ENCODE measurements around the gene PNMT. TPM values are rescaled to one million over a fixed set of nuclear protein-coding genes. Genes with fewer than 3 reads are reported as not detected.

Gene PNMT
- total and polyA plus RNA-seq, 2 of the 8 experiments (the other 6 are each of a cell fraction or from before 2014, with no cell fraction given): 5.6 to 10.9 TPM

GRCh38 chr17:39643271-39643670 is 25.0 kb upstream of the PNMT start:
- no peak overlapping the region for H4K5ac ChIP-seq (ENCODE audit: insufficient read length, low read depth, low read length)
- no peak overlapping the region for H3K4ac ChIP-seq (replicated peaks; ENCODE audit: insufficient read length, low read depth, low read length)
- H3K9ac ChIP-seq (replicated peaks in 1 of 4; ENCODE audit: extremely low read depth in 1 of 4, low read depth in 3 of 4, low read length in 3 of 4): no peak overlapping the region; a peak in 1 of 7 replicates
- FAIRE-seq: no peak
- H2BK120ac ChIP-seq (replicated peaks; ENCODE audit: low read depth, low read length): no peak overlapping the region
- WGBS, 2 experiments (ENCODE audit: extremely low coverage in 1 of 2, insufficient coverage in 1 of 2, insufficient read length in 1 of 2, insufficient replicate concordance in 2 of 2, low coverage in 1 of 2, low lambda C conversion rate in 2 of 2, missing lambda C conversion rate in 1 of 2): 88% methylated on average over 4 of the region's 4 CpGs; no CpG with 5 or more reads in 1 of the 2 experiments
- POLR2A ChIA-PET (ENCODE audit: partially characterized antibody): interaction anchor here (0.6 to 7.7 kb wide), 5 partner anchors 10 to 26 kb away, joined by 3 to 39 read pairs (median 3); no protein-coding TSS in a partner anchor
- H3K56ac ChIP-seq (replicated peaks; ENCODE audit: insufficient read length, low read depth, low read length): no peak overlapping the region
- H3K23me2 ChIP-seq (ENCODE audit: low read depth, low read length): no peaks in the 10 kb centered on the region; the same call in none of the 2 replicates
- no peak overlapping the region for H4K91ac ChIP-seq (replicated peaks; ENCODE audit: insufficient read length, low read length)
- no peak overlapping the region for H3K27ac ChIP-seq (ENCODE audit: low read depth, low read length)
- H3K36me3 ChIP-seq (ENCODE audit: control insufficient read depth in 2 of 4, insufficient read depth in 4 of 4, low read length in 3 of 4): no peaks in the 10 kb centered on the region
- CTCF ChIA-PET (ENCODE audit: partially characterized antibody): interaction anchor here (9.0 to 49.2 kb wide), 3 partner anchors 9 to 42 kb away, joined by 133 to 1885 read pairs (median 1096); partner anchors contain the start of genes ERBB2, PGAP3, PNMT and PPP1R1B
- no peak for DNase-seq (ENCODE audit: low read depth in 1 of 2, low spot score in 2 of 2)
- H3K9me3 ChIP-seq (ENCODE audit: insufficient read depth in 2 of 2, low read depth in 1 of 2, low read length in 1 of 2): no peaks in the 10 kb centered on the region
- no peak overlapping the region for H2AFZ ChIP-seq (ENCODE audit: low read length)
- H3K18ac ChIP-seq (ENCODE audit: extremely low read depth, low read length): no peak overlapping the region
- H3K4me1 ChIP-seq (replicated peaks in 1 of 4; ENCODE audit: control insufficient read depth in 3 of 4, insufficient read depth in 4 of 4, low read length in 3 of 4): peaks cover 7 to 21% (median 12%) of the 10 kb centered on the region in 4 experiments
- H3K4me2 ChIP-seq (ENCODE audit: insufficient read depth in 1 of 2, low read depth in 2 of 2, low read length in 2 of 2): no peak overlapping the region
- H3K79me2 ChIP-seq (ENCODE audit: control insufficient read depth in 1 of 2, insufficient read depth in 2 of 2, low read length in 2 of 2): peaks cover 6 to 72% of the 10 kb centered on the region in 2 experiments
- no peak overlapping the region for H3K4me3 ChIP-seq (ENCODE audit: extremely low read depth in 1 of 4, insufficient read depth in 2 of 4, low read depth in 3 of 4, low read length in 4 of 4)
- no peak overlapping the region for H3K23ac ChIP-seq (ENCODE audit: insufficient read length)
- H2BK20ac ChIP-seq (ENCODE audit: low read length): no peak overlapping the region
- H2AK5ac ChIP-seq (ENCODE audit: low read depth, low read length): peak overlapping the region; percentile 75
- H3K14ac ChIP-seq (ENCODE audit: insufficient read length): no peak overlapping the region
- H2BK15ac ChIP-seq (ENCODE audit: low read length): peak overlapping the region; percentile 84; the same call in 1 of the 2 replicates
- no peaks in the 10 kb centered on the region for H3K27me3 ChIP-seq (replicated peaks in 1 of 4; ENCODE audit: control insufficient read depth in 3 of 4, extremely low read depth in 1 of 4, insufficient read depth in 3 of 4, low read length in 3 of 4)
- peaks cover 40% of the 10 kb centered on the region for H3K79me1 ChIP-seq (ENCODE audit: low read depth, low read length)
- 0 out of 2 replicates have a peak overlapping the region, but pooled peaks have one; percentile 12 for H2BK12ac ChIP-seq (ENCODE audit: low read depth, low read length)
- 0 out of 2 replicates have a peak overlapping the region, but pooled peaks have one; percentile 7 for H4K8ac ChIP-seq (ENCODE audit: extremely low read depth, insufficient read depth, low read length)
- H2BK5ac ChIP-seq (ENCODE audit: low read depth, low read length): no peak overlapping the region
- H4K20me1 ChIP-seq (replicated peaks in 1 of 2; ENCODE audit: control insufficient read depth in 1 of 2, insufficient read depth in 2 of 2, low read length in 2 of 2): peaks cover 3 to 26% of the 10 kb centered on the region in 2 experiments
- no peak for TF ChIP-seq ZNF274 (IDR thresholded peaks at IDR 0.05; ENCODE audit: borderline replicate concordance, extremely low read depth, low read length)
- no peak for TF ChIP-seq SRF (IDR thresholded peaks at IDR 0.05; ENCODE audit: low read depth, low read length)
- no peak for TF ChIP-seq ASH2L (IDR thresholded peaks at IDR 0.05; ENCODE audit: low read length)
- TF ChIP-seq KDM1A (IDR thresholded peaks at IDR 0.05; ENCODE audit: borderline replicate concordance, low read length): no peak
- no peak for TF ChIP-seq KDM5A (IDR thresholded peaks at IDR 0.05; ENCODE audit: low read length)
- no peak for TF ChIP-seq ATF3 (IDR thresholded peaks at IDR 0.05; ENCODE audit: insufficient read depth, low read depth, low read length)
- TF ChIP-seq CBX8 (IDR thresholded peaks at IDR 0.05; ENCODE audit: borderline replicate concordance, low read depth, low read length): no peak
- TF ChIP-seq CTCF (IDR thresholded peaks at IDR 0.05; ENCODE audit: control extremely low read depth in 1 of 3, insufficient read depth in 1 of 3, low read depth in 1 of 3, low read length in 3 of 3): no peak
- TF ChIP-seq EP300 (IDR thresholded peaks at IDR 0.05; ENCODE audit: borderline replicate concordance in 1 of 2, low read depth in 2 of 2, low read length in 2 of 2): no peak
